Vein endothelial cell (primary cell): ENCODE data around the gene MPZ. TPM values are rescaled to one million over a fixed set of nuclear protein-coding genes. Genes with fewer than 3 reads are reported as not detected.

ENCODE experiments used
- total RNA-seq: library from RNA; depleted of rRNA; stranded (reverse); fragments of >200 nt; gene quantifications from 2 replicates; pipeline ENCODE4 v1.2.3, GENCODE V29; 2012

The MPZ gene
- total RNA-seq: 0.33 and 0.86 TPM in 2 replicates

DNA sequence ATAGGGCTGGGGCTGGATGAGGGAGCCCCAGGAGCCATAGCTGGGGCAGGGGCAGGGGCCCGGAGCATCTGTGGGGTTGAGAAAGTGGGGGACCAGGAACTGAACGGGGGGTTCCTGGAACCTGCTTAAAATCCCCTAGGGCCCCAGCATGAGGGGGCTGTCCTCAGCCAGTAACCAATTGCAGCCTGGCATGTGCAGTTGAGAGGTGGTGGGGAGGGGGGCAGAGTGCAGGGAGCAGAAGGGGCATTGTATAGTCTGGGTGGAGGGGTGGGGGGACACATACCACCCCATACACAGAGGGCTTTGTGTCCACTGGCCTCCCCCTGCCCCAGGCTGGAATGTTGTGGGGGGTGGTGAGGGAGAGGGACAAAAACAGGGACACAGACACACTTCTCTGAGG, at the start of gene MPZ:
Gene MPZ, minus strand, starts transcription at position 101 of the 400 bp plus-strand sequence. Its CDS starts 63 bp downstream, at position 38.

DNA sequence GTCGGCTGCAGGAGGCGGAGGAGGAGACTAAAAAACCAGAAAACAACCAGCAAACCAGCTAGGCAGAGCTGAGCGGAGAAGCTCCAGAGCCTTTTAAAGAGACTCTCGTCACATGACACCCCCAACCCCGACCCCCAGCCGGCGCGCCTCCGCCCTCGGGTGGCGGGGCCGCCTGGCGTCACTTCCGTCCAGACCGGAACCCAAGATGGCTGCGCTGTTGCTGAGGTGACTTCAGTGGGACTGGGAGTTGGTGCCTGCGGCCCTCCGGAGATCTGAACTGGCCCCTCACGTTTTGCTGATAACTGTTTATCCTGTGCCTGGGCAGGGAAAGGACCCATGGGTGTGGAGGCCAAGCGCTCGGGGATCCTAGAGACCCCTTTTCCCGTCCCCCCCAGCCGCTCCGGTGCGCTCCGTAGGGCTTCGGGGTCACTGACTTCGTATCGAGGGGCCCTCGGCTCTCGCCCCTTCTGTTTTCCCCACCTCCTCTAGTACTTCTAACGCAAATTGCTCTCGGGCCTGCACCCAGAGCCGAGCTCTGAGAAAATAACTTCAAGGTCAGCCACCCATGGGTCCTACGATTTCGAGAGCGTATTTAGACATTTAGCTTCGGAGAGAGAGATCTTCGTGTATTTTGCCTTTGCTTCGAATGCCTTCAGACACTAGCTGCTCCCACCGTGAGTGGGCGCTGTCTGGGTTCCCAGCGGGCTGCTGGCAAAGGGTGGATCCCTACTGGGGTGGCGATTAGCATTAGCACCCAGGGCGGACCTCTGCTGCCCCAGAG, 4.6 kb upstream of the MPZ start, which contains the start of gene SDHC:
Gene SDHC, plus strand, starts transcription at position 181 of the 781 bp plus-strand sequence. Its CDS starts 25 bp downstream, at position 206.

DNA sequence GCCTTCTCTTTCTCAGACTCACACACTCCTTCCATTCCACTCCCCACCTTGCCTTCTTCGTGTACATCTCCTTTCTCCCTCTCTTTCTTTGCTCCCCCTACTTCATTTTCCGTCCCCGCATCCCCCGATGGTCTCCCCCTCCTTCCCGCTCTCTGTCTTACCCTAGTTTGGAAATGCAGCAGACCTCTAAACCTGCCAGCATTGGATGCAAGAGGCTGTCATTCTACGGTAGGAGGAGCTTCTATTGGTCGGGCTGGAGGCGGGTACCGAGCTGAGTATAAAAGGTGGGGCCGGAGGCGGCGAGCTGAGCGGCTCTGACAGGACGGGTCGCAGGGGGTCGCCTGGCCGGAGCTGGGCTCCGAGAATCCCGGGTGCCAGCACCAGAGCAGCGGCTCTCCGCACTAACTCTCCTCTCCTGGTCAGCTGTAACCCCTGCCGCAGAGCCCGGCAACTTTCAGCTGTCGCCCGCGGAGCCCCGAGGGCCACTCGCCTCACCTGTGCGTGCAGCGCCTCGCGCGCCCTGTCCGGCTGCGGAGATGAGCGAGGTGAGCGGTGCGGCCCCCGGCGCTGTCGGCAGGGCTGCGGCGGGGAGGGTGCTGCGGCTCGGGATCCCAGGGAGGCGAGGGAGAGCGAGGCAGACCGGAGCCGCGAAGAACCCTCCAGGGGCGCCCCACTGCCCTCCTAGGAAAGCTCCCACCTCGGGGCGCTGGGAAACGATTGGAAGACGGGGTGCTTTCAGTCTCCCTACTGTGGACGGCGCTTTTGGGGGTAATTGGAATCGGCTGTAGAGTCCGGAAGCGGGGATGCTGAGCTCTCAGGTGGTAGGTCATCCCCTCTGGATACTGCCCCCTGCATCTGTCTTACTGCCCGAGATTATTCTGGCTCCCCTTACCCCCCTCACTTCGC, 51.1 kb downstream of the MPZ start, which contains the start of gene PCP4L1:
Gene PCP4L1, plus strand, starts transcription at position 307 of the 906 bp plus-strand sequence. Its CDS starts 230 bp downstream, at position 537.

Other genes starting within 250 kb of the MPZ start
- not detected in 2 replicates for gene ARHGAP30, start 240.1 kb downstream of the MPZ start, total RNA-seq
- under 0.01 and 0.65 TPM in 2 replicates for gene NECTIN4, start 220.4 kb downstream of the MPZ start, total RNA-seq
- gene KLHDC9, start 211.6 kb downstream of the MPZ start, total RNA-seq: 0.86 and 1.3 TPM in 2 replicates
- gene PFDN2, start 191.9 kb downstream of the MPZ start, total RNA-seq: 34.3 and 40.9 TPM in 2 replicates
- 11.8 and 13.9 TPM in 2 replicates for gene NIT1, start 191.9 kb downstream of the MPZ start, total RNA-seq
- 43.8 and 45.7 TPM in 2 replicates for gene DEDD, start 177.3 kb downstream of the MPZ start, total RNA-seq
- 105 and 120 TPM in 2 replicates for gene UFC1, start 156.0 kb downstream of the MPZ start, total RNA-seq
- gene USP21, start 150.5 kb downstream of the MPZ start, total RNA-seq: 5.9 and 6.2 TPM in 2 replicates
- gene PPOX, start 143.5 kb downstream of the MPZ start, total RNA-seq: 15.6 and 15.7 TPM in 2 replicates
- 37.6 and 39.5 TPM in 2 replicates for gene B4GALT3, start 132.5 kb downstream of the MPZ start, total RNA-seq
- 14.0 and 44.2 TPM in 2 replicates for gene ADAMTS4, start 110.9 kb downstream of the MPZ start, total RNA-seq
- gene NDUFS2, start 107.6 kb downstream of the MPZ start, total RNA-seq: 98.6 and 115 TPM in 2 replicates
- gene FCER1G, start 94.7 kb downstream of the MPZ start, total RNA-seq: not detected in 2 replicates
- not detected in 2 replicates for gene APOA2, start 86.3 kb downstream of the MPZ start, total RNA-seq
- 16.0 and 18.2 TPM in 2 replicates for gene TOMM40L, start 83.9 kb downstream of the MPZ start, total RNA-seq
- not detected in 2 replicates for gene NR1I3, start 71.8 kb downstream of the MPZ start, total RNA-seq
- gene PCP4L1, start 51.2 kb downstream of the MPZ start, total RNA-seq: not detected in 2 replicates
- 26.1 and 65.9 TPM in 2 replicates for gene SDHC, start 4.4 kb upstream of the MPZ start, total RNA-seq
- gene CFAP126, start 57.9 kb upstream of the MPZ start, total RNA-seq: not detected in 2 replicates
- gene FCGR2A, start 195.5 kb upstream of the MPZ start, total RNA-seq: under 0.01 and 0.10 TPM in 2 replicates
- gene HSPA6, start 214.6 kb upstream of the MPZ start, total RNA-seq: 0.10 and 0.33 TPM in 2 replicates
- under 0.01 TPM in 1 of 2 replicates, not detected in the other for gene FCGR3A, start 239.8 kb upstream of the MPZ start, total RNA-seq